Right atrium auricular region (tissue), 2 donors: ENCODE data around the gene HBE1. TPM values are rescaled to one million over a fixed set of nuclear protein-coding genes. Genes with fewer than 3 reads are reported as not detected.

Experiments
- DNase-seq: peaks from one replicate; pipeline ENCODE4 v3.0.0-alpha.2; 2019; ENCODE audit warnings: low spot score
- H3K27ac ChIP-seq, 2 donors: fragments of 200-600 bp; sonication (generic); 1 replicate in 1 of 2; 2 replicates in 1 of 2; pipeline ENCODE4 v1.5.1; 2016 to 2019
- H3K27me3 ChIP-seq, 2 donors: fragments of 200-600 bp; sonication (generic); one replicate each; pipeline versions ENCODE4 v1.5.1 to v1.6.0; 2017 to 2019
- H3K36me3 ChIP-seq: fragments of 200-600 bp; sonication (generic); one replicate; pipeline ENCODE4 v1.5.1; 2016
- H3K4me1 ChIP-seq, 2 donors: fragments of 200-600 bp; sonication (generic); one replicate each; pipeline versions ENCODE4 v1.5.1 to v1.6.0; 2017 to 2019
- H3K4me3 ChIP-seq, 2 donors: fragments of 200-600 bp; sonication (generic); 1 replicate in 1 of 2; 2 replicates in 1 of 2; pipeline ENCODE4 v1.5.1; 2017 to 2019; ENCODE audit warnings: mild to moderate bottlenecking in 1 of 2, moderate library complexity in 1 of 2
- H3K9me3 ChIP-seq, 2 donors: fragments of 200-600 bp; sonication (generic); one replicate each; pipeline ENCODE4 v1.5.1; 2019
- CTCF ChIP-seq, 2 donors: fragments of 200-600 bp; sonication (generic); IDR thresholded peaks; one replicate each; pipeline ENCODE4 v1.5.1; 2019; ENCODE audit warnings: antibody characterized with exemption in 2 of 2
- total RNA-seq, 2 donors: library from RNA; depleted of rRNA; stranded (reverse); fragments of >200 nt; gene quantifications; one replicate each; pipeline ENCODE4 v1.1.0, GENCODE V29; 2016

HBE1 gene
- total RNA-seq, 2 donors from 2014 or later: not detected

DNA sequence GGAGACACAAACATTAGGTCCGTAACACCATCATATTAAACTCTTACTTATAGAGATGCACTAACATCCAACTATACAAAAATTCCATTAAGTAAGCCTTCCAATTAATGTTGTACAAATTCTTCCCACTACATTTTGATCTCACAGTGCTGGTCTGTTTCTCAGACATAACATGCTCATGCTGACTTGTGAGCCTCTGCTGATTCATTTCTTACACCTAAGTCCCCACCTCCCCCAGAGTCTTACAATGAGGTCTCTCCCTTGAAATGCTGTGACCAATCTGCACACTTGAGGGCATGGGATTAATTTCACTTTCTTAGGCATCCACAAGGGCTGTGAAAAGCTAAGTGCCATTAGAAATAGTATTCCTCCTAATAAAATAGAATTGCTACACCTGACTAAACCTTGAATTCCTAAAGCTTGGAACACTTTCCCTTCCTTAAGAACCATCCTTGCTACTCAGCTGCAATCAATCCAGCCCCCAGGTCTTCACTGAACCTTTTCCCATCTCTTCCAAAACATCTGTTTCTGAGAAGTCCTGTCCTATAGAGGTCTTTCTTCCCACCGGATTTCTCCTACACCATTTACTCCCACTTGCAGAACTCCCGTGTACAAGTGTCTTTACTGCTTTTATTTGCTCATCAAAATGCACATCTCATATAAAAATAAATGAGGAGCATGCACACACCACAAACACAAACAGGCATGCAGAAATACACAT, 22.1 kb downstream of the HBE1 start:
- Histone ChIP-seq H3K27me3 (no peaks in the 10 kb centered on the region), H3K36me3 (no peaks in the 10 kb centered on the region)

DNA sequence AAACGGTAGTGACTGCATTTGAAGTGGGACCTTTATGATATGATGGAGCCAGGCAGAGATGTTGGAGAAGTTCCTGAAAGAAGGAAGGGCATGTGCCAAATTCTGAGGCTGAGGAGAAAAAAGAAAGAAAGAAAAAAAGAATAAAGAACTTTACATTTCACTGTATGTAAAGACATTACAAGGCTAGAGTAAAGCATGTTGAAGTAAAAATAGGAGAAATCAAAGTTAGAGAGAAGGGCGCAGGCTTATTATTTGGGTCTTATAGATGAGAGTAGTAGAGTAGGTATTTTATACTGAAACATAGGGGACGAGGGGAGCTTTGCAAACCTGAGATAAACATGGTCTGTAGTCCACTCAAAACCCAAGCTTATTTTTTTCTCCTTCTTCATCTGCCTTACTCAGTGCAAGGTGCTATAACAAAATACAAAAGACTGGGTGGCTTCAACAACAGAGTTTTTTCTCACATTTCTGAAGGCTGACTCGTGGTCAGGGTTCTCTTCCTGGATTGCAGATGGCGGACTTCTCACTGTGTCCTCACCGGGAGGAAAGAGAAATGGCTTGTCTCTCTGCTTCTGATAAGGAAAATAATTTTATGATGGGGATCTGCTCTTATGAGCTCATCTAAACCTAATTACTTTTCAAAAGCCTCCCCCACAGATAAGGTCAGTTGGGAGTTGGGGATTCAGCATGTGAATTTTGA, 22.8 kb downstream of the HBE1 start:
- H3K4me1 ChIP-seq: no peaks in the 10 kb centered on the region
- DNase-seq: no peak
- TF ChIP-seq CTCF (IDR thresholded peaks at IDR 0.05): no peak
- H3K27me3 ChIP-seq: no peaks in the 10 kb centered on the region
- no peaks in the 10 kb centered on the region for H3K9me3 ChIP-seq
- H3K36me3 ChIP-seq: no peaks in the 10 kb centered on the region
- no peak overlapping the region for H3K4me3 ChIP-seq
- H3K27ac ChIP-seq: no peak overlapping the region

More for the DNA sequence above, 22.1 kb downstream of the HBE1 start:
- H3K4me1 ChIP-seq: no peaks in the 10 kb centered on the region
- no peak overlapping the region for H3K27ac ChIP-seq
- H3K9me3 ChIP-seq: no peaks in the 10 kb centered on the region
- H3K4me3 ChIP-seq: no peak overlapping the region
- DNase-seq: no peak
- TF ChIP-seq CTCF (IDR thresholded peaks at IDR 0.05): no peak

DNA sequence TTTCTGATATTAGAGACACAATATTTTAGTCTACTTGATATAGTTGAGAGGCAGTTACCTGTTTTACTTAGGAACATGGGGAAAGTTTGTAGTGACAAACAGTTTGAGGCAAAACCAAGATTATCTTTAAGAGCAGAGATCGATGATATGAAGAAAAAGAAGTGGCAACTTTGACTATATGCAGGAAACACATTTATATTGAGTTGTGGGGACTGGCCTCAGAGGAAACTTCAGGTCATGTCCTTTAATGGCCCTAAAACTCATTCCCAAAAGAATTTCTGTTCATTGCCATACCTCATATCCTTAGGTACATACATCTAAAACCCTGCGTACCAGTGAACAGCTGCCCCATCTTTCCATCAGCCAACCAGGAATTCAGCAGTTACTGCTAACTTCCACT, 24.6 kb downstream of the HBE1 start:
- Histone ChIP-seq H3K4me1 (no peaks in the 10 kb centered on the region), H3K27ac (no peak overlapping the region), H3K9me3 (no peaks in the 10 kb centered on the region), H3K36me3 (no peaks in the 10 kb centered on the region), H3K4me3 (no peak overlapping the region), H3K27me3 (no peaks in the 10 kb centered on the region)
- DNase-seq: no peak
- TF ChIP-seq CTCF (IDR thresholded peaks at IDR 0.05): no peak

GRCh38 chr11:5243816-5244180, 25.9 kb downstream of the HBE1 start:
- no peak for TF ChIP-seq CTCF (IDR thresholded peaks at IDR 0.05)
- no peak overlapping the region for H3K27ac ChIP-seq
- H3K9me3 ChIP-seq: no peaks in the 10 kb centered on the region
- DNase-seq: no peak
- H3K36me3 ChIP-seq: no peaks in the 10 kb centered on the region
- H3K27me3 ChIP-seq: no peaks in the 10 kb centered on the region
- H3K4me3 ChIP-seq: no peak overlapping the region
- no peaks in the 10 kb centered on the region for H3K4me1 ChIP-seq

DNA sequence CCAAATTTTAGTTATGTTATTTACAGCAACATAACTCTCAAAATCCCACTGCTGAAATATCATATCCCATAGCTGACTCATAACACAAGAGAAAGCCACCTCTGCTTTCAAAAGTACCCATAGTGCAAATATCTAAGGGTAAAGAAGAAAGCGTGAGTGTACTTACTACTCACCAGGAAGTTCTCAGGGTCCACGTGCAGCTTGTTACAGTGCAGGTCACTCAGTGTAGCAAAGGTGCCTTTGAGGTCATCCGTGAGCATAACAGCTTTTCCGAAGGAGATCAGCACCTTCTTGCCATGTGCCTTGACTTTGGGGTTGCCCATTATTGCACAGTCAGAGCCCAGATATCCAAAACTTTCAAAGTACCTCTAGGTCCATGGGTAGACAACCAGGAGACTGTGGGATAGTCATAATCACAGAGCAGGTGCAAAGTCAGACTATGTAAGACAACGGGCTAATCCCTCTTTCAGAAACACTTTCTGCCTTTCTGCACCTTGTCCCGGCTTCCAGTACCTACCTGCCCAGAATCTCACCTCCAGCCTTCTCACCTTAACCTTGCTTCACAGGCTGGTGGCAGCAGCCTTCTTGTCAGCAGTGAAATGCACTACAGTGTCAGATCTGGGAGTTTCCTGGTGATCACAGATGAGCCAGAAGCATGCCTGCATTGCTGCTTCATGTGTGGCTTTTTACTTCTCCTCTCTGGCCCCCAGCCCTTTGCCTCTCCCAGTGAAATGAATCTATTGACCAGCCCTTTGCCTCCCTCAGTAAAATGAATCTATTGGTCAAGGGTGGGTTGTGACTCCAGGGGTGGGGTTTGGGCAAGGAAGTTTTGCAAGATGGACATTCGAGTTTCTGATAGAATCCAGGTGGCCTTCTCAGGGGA, 26.6 kb downstream of the HBE1 start:
- no peak for TF ChIP-seq CTCF (IDR thresholded peaks at IDR 0.05)

More for the DNA sequence above, 26.6 kb downstream of the HBE1 start:
- Histone ChIP-seq H3K27ac (no peak overlapping the region), H3K36me3 (no peaks in the 10 kb centered on the region), H3K9me3 (no peaks in the 10 kb centered on the region), H3K4me3 (no peak overlapping the region), H3K4me1 (no peaks in the 10 kb centered on the region), H3K27me3 (no peaks in the 10 kb centered on the region)
- no peak for DNase-seq
